Endothelial cell of umbilical vein (primary cell): ENCODE results near the gene CD63. TPM values are rescaled to one million over a fixed set of nuclear protein-coding genes. Genes with fewer than 3 reads are reported as not detected.

Source experiments
- BruUV-seq: library from RNA; stranded (reverse); fragments of 400-500 nt; replicated peaks from 2 replicates; lab custom pipeline; 2021; lab: Mats Ljungman, UMichigan
- CTCF ChIA-PET: fragments of 300-600, 350-600 bp; sonication (Branson Sonifier 250); formaldehyde crosslinking; loops from one replicate; lab custom pipeline; 2021; ENCODE audit warnings: antibody characterized with exemption, inconsistent platforms; lab: Charles Lee
- POLR2A ChIA-PET: fragments of 300-600, 350-600 bp; sonication (Branson Sonifier 250); formaldehyde crosslinking; loops from one replicate; lab custom pipeline; 2021; ENCODE audit warnings: antibody characterized with exemption, inconsistent platforms; lab: Charles Lee
- DNase-seq: peaks from one replicate; pipeline ENCODE4 v3.0.0-alpha.2; 2011; ENCODE audit warnings: low read depth, low spot score
- FAIRE-seq: peaks from 2 replicates; lab custom pipeline; 2011; peaks lifted over from hg19 to GRCh38; lab: Jason Lieb, UNC
- H2AFZ ChIP-seq: 2 replicates; pipeline ENCODE4 v1.6.0; 2012; ENCODE audit warnings: low read depth, low read length, control low read depth, inconsistent platforms
- H3K27ac ChIP-seq: 2 replicates; pipeline ENCODE4 v1.5.1; 2011; ENCODE audit warnings: low read depth, mild to moderate bottlenecking, control low read depth, low read length, moderate library complexity; ENCODE audit not compliant: insufficient read depth
- H3K27me3 ChIP-seq, 2 experiments: 2 replicates each; pipeline versions ENCODE4 v1.6.0 to v1.6.1; 2011; ENCODE audit warnings: low read length in 2 of 2, mixed read lengths in 1 of 2; ENCODE audit not compliant: control insufficient read depth in 2 of 2, insufficient read depth in 2 of 2
- H3K36me3 ChIP-seq, 2 experiments: 2 replicates in 1 of 2; 3 replicates in 1 of 2; pipeline ENCODE4 v1.5.1; 2011; ENCODE audit warnings: low read length in 2 of 2, mild to moderate bottlenecking in 1 of 2, moderate library complexity in 1 of 2; ENCODE audit not compliant: control insufficient read depth in 2 of 2, insufficient read depth in 2 of 2; ENCODE audit errors: extremely low read depth in 1 of 2
- H3K4me1 ChIP-seq: 3 replicates; pipeline ENCODE4 v1.5.1; 2011; ENCODE audit warnings: mild to moderate bottlenecking, low read length; ENCODE audit not compliant: control insufficient read depth, insufficient read depth; ENCODE audit errors: extremely low read depth
- H3K4me2 ChIP-seq: 2 replicates; pipeline ENCODE4 v1.6.1; 2011; ENCODE audit warnings: low read length, control low read depth, mixed read lengths; ENCODE audit not compliant: insufficient read depth
- H3K4me3 ChIP-seq, 3 experiments: fragments of 200-600 bp in 1 of 3; sonication (generic), shearing (Covaris generic) in 1 of 3; replicated peaks in 1 of 3; 2 replicates each; pipeline ENCODE4 v1.5.1; 2011 to 2016; ENCODE audit warnings: control low read depth in 3 of 3, low read length in 3 of 3, mild to moderate bottlenecking in 2 of 3, inconsistent platforms in 1 of 3, low read depth in 1 of 3, moderate library complexity in 1 of 3; ENCODE audit not compliant: insufficient read depth in 1 of 3
- H3K79me2 ChIP-seq: 2 replicates; pipeline ENCODE4 v1.6.0; 2012; ENCODE audit warnings: low read length, inconsistent platforms; ENCODE audit not compliant: control insufficient read depth, insufficient read depth
- H3K9ac ChIP-seq: replicated peaks from 2 replicates; pipeline ENCODE3; 2011; ENCODE audit warnings: low read length, control low read depth; ENCODE audit not compliant: insufficient read depth; ENCODE audit errors: extremely low read depth
- H3K9me1 ChIP-seq: replicated peaks from 3 replicates; pipeline ENCODE4 v1.6.0; 2011; ENCODE audit warnings: mild to moderate bottlenecking, low read length; ENCODE audit not compliant: control insufficient read depth, insufficient read depth; ENCODE audit errors: extremely low read depth
- H3K9me3 ChIP-seq: replicated peaks from 2 replicates; pipeline ENCODE4 v1.5.1; 2012; ENCODE audit warnings: low read length, inconsistent platforms; ENCODE audit not compliant: control insufficient read depth, insufficient read depth
- H4K20me1 ChIP-seq: replicated peaks from 2 replicates; pipeline ENCODE3; 2011; ENCODE audit warnings: mild to moderate bottlenecking, low read length; ENCODE audit not compliant: control insufficient read depth, insufficient read depth; ENCODE audit errors: extremely low read depth
- EZH2 ChIP-seq: IDR thresholded peaks from 2 replicates; pipeline ENCODE4 v1.6.1; 2012; ENCODE audit warnings: borderline replicate concordance, low read depth, mild to moderate bottlenecking, moderate library complexity, low read length, inconsistent platforms; ENCODE audit not compliant: severe bottlenecking
- GATA2 ChIP-seq: IDR thresholded peaks from 2 replicates; pipeline ENCODE4 v1.7.0; 2011; ENCODE audit warnings: low read depth, mild to moderate bottlenecking, moderate library complexity, mixed read lengths, low read length; ENCODE audit not compliant: insufficient read length, insufficient read depth
- JUN ChIP-seq: IDR thresholded peaks from 2 replicates; pipeline ENCODE4 v1.6.1; 2011; ENCODE audit warnings: borderline replicate concordance, low read depth; ENCODE audit not compliant: insufficient read length, insufficient read depth
- MAX ChIP-seq: IDR thresholded peaks from 2 replicates; pipeline ENCODE4 v1.6.1; 2011; ENCODE audit not compliant: insufficient read depth, insufficient read length
- MYC ChIP-seq: IDR thresholded peaks from one replicate; pipeline ENCODE4 v1.6.1; 2011; ENCODE audit warnings: mild to moderate bottlenecking, low read depth, low read length
- POLR2A ChIP-seq: IDR thresholded peaks from 2 replicates; pipeline ENCODE4 v1.6.1; 2012; ENCODE audit warnings: low read depth, mild to moderate bottlenecking, control low read depth, low read length
- POLR2AphosphoS5 ChIP-seq: IDR thresholded peaks from 2 replicates; pipeline ENCODE4 v1.6.1; 2012; ENCODE audit warnings: low read depth, mild to moderate bottlenecking, control low read depth, low read length, moderate library complexity; ENCODE audit not compliant: insufficient read depth
- dilution Hi-C: fragments of 300-500 bp; cut with MboI; formaldehyde crosslinking; loops from one replicate; pipeline ENCODE4 v1.15.0; 2019; ENCODE audit warnings: low sequenced_read_pairs; ENCODE audit not compliant: extremely low pct_ligation_motif_present
- intact Hi-C: fragments of 100-400 bp; cut with micrococcal nuclease; formaldehyde crosslinking; loops from one replicate; pipeline ENCODE4 v1.10.0; 2022
- polyA plus RNA-seq, 4 experiments: library from polyadenylated mRNA; depleted of rRNA in 3 of 4; stranded (reverse) in 3 of 4; unstranded in 1 of 4; fragments of >200 nt; gene quantifications; 2 replicates each; pipeline versions ENCODE4 v1.2.1 to v1.2.3, GENCODE V29; 2011 to 2012; ENCODE audit warnings: missing spikeins in 1 of 4
- total RNA-seq: library from RNA; stranded (reverse); gene quantifications from 2 replicates; pipeline ENCODE4 v1.2.3, GENCODE V29; 2021

Gene CD63
- total and polyA plus RNA-seq, 2 donors (not counting 3 experiments of a cell fraction or from before 2014, with no cell fraction given): 1,054 to 1,429 TPM

- H3K4me1 ChIP-seq: no peaks in the 10 kb centered on the region
- no TSS peak for BruUV-seq
- ChIA-PET CTCF (interaction anchor here (0.7 to 2.6 kb wide), 8 partner anchors 15 to 56 kb away, joined by 3 to 10 read pairs (median 4); partner anchors contain the start of gene BLOC1S1), POLR2A (no interaction called here)
- no peak overlapping the region for H3K4me3 ChIP-seq
- H3K27me3 ChIP-seq: peaks cover 0 to 5% of the 10 kb centered on the region in 2 experiments
- no peak overlapping the region for H2AFZ ChIP-seq
- no peaks in the 10 kb centered on the region for H3K9me1 ChIP-seq
- intact Hi-C loops (no loop called here), dilution Hi-C loops (no loop called here)
- DNase-seq (no peak), FAIRE-seq (no peak)
- H3K79me2 ChIP-seq: no peaks in the 10 kb centered on the region
- no peaks in the 10 kb centered on the region for H3K9me3 ChIP-seq
- no peaks in the 10 kb centered on the region for H3K36me3 ChIP-seq
- no peaks in the 10 kb centered on the region for H4K20me1 ChIP-seq
- TF ChIP-seq MYC (no peak), JUN (no peak), MAX (no peak), EZH2 (no peak), POLR2AphosphoS5 (no peak), GATA2 (no peak), POLR2A (no peak)
- no peak overlapping the region for H3K9ac ChIP-seq
- no peak overlapping the region for H3K27ac ChIP-seq
- no peak overlapping the region for H3K4me2 ChIP-seq
Measured at GRCh38 chr12:55682087-55682796, 46.6 kb downstream of the CD63 start.
